H9 (cell line): ENCODE data around the gene ARHGAP15. TPM values are rescaled to one million over a fixed set of nuclear protein-coding genes. Genes with fewer than 3 reads are reported as not detected.

Source experiments
- DNase-seq: peaks from one replicate; pipeline ENCODE4 v3.0.0-alpha.2; 2017
- H2AFZ ChIP-seq: one replicate; pipeline ENCODE4 v1.6.1; 2013; ENCODE audit warnings: mild to moderate bottlenecking, low read length, control low read depth, moderate library complexity
- H2AK5ac ChIP-seq: 2 replicates; pipeline ENCODE4 v1.6.1; 2013; ENCODE audit warnings: low read length, control low read depth, mixed read lengths; ENCODE audit not compliant: insufficient read length
- H2BK120ac ChIP-seq: one replicate; pipeline ENCODE4 v1.6.1; 2013; ENCODE audit warnings: low read depth, mild to moderate bottlenecking, low read length, control low read depth, inconsistent platforms; ENCODE audit not compliant: poor library complexity, severe bottlenecking
- H2BK12ac ChIP-seq: 2 replicates; pipeline ENCODE4 v1.6.1; 2013; ENCODE audit warnings: low read length, control low read depth, mixed read lengths, low read depth; ENCODE audit not compliant: insufficient read length
- H2BK15ac ChIP-seq: 2 replicates; pipeline ENCODE4 v1.6.1; 2013; ENCODE audit warnings: low read depth, low read length, control low read depth
- H2BK20ac ChIP-seq: one replicate; pipeline ENCODE4 v1.6.1; 2013; ENCODE audit warnings: low read depth, mild to moderate bottlenecking, low read length, control low read depth, inconsistent platforms; ENCODE audit not compliant: poor library complexity, severe bottlenecking
- H2BK5ac ChIP-seq: 2 replicates; pipeline ENCODE4 v1.6.1; 2013; ENCODE audit warnings: low read length, control low read depth, mixed read lengths; ENCODE audit not compliant: insufficient read length
- H3K14ac ChIP-seq: 2 replicates; pipeline ENCODE4 v1.6.1; 2013; ENCODE audit warnings: low read length, control low read depth; ENCODE audit not compliant: insufficient read depth
- H3K18ac ChIP-seq: 2 replicates; pipeline ENCODE4 v1.6.1; 2013; ENCODE audit warnings: low read depth, mild to moderate bottlenecking, mixed read lengths, low read length, control low read depth; ENCODE audit not compliant: insufficient read length
- H3K23ac ChIP-seq: 2 replicates; pipeline ENCODE4 v1.6.1; 2013; ENCODE audit warnings: low read length, control low read depth, mixed read lengths, low read depth; ENCODE audit not compliant: insufficient read length
- H3K23me2 ChIP-seq: 2 replicates; pipeline ENCODE4 v1.6.1; 2013; ENCODE audit warnings: low read depth, mild to moderate bottlenecking, mixed read lengths, low read length, control low read depth; ENCODE audit not compliant: insufficient read length, poor library complexity, severe bottlenecking
- H3K27ac ChIP-seq: 2 replicates; pipeline ENCODE4 v1.5.1; 2013; ENCODE audit warnings: low read length, control low read depth, mixed read lengths, low read depth; ENCODE audit not compliant: insufficient read length
- H3K27me3 ChIP-seq: 2 replicates; pipeline ENCODE4 v1.6.1; 2013; ENCODE audit warnings: low read length, control low read depth, inconsistent platforms; ENCODE audit not compliant: insufficient read depth
- H3K4ac ChIP-seq: 2 replicates; pipeline ENCODE4 v1.6.1; 2013; ENCODE audit warnings: low read depth, mild to moderate bottlenecking, control low read depth, inconsistent platforms, low read length, moderate library complexity
- H3K4me1 ChIP-seq: 2 replicates; pipeline ENCODE4 v1.6.1; 2013; ENCODE audit warnings: low read length, control low read depth, inconsistent platforms; ENCODE audit not compliant: insufficient read depth
- H3K4me2 ChIP-seq: 2 replicates; pipeline ENCODE4 v1.6.1; 2013; ENCODE audit warnings: low read length, control low read depth, mixed read lengths; ENCODE audit not compliant: insufficient read length, insufficient read depth
- H3K56ac ChIP-seq: 2 replicates; pipeline ENCODE4 v1.6.1; 2013; ENCODE audit warnings: low read depth, mild to moderate bottlenecking, mixed read lengths, low read length, control low read depth; ENCODE audit not compliant: insufficient read length
- H3K79me1 ChIP-seq: 2 replicates; pipeline ENCODE4 v1.6.1; 2013; ENCODE audit warnings: low read depth, mild to moderate bottlenecking, moderate library complexity, low read length, control low read depth, inconsistent platforms; ENCODE audit not compliant: insufficient read depth, poor library complexity, severe bottlenecking
- H3K79me2 ChIP-seq: 2 replicates; pipeline ENCODE4 v1.6.1; 2013; ENCODE audit warnings: low read length, control low read depth, inconsistent platforms; ENCODE audit not compliant: insufficient read depth
- H3K9ac ChIP-seq: 2 replicates; pipeline ENCODE4 v1.6.1; 2013; ENCODE audit warnings: low read length, control low read depth, mixed read lengths; ENCODE audit not compliant: insufficient read length; ENCODE audit errors: extremely low read depth
- H3K9me3 ChIP-seq: one replicate; pipeline ENCODE4 v1.6.1; 2013; ENCODE audit warnings: low read depth, low read length, inconsistent platforms; ENCODE audit not compliant: control insufficient read depth
- H3T11ph ChIP-seq: one replicate; pipeline ENCODE4 v1.6.1; 2013; ENCODE audit warnings: mild to moderate bottlenecking, low read length, control low read depth, inconsistent platforms
- H4K20me1 ChIP-seq: one replicate; pipeline ENCODE4 v1.6.1; 2013; ENCODE audit not compliant: control insufficient read depth, insufficient read length, insufficient read depth
- H4K5ac ChIP-seq: 2 replicates; pipeline ENCODE4 v1.6.1; 2013; ENCODE audit warnings: low read depth, mild to moderate bottlenecking, mixed read lengths, low read length, control low read depth; ENCODE audit not compliant: insufficient read length
- H4K8ac ChIP-seq: replicated peaks from 2 replicates; pipeline ENCODE4 v1.6.1; 2013; ENCODE audit warnings: low read length, control low read depth, mixed read lengths, low read depth; ENCODE audit not compliant: insufficient read length
- H4K91ac ChIP-seq: 2 replicates; pipeline ENCODE4 v1.6.1; 2013; ENCODE audit warnings: low read depth, mild to moderate bottlenecking, moderate library complexity, mixed read lengths, low read length, control low read depth; ENCODE audit not compliant: insufficient read length
- H3K27ac Mint-ChIP-seq, 3 experiments: 2 replicates in 2 of 3; 3 replicates in 1 of 3; pipeline ENCODE4 v1.8.0; 2020 to 2021; ENCODE audit warnings: mixed read lengths in 3 of 3, mild to moderate bottlenecking in 1 of 3, moderate library complexity in 1 of 3
- H3K27me3 Mint-ChIP-seq: 2 replicates; pipeline ENCODE4 v1.8.0; 2021; ENCODE audit warnings: low read depth, mild to moderate bottlenecking, moderate library complexity, mixed read lengths
- H3K36me3 Mint-ChIP-seq, 3 experiments: 2 replicates in 2 of 3; 3 replicates in 1 of 3; pipeline ENCODE4 v1.8.0; 2020 to 2021; ENCODE audit warnings: low read depth in 3 of 3, mixed read lengths in 3 of 3; ENCODE audit not compliant: insufficient read depth in 1 of 3
- H3K4me1 Mint-ChIP-seq, 2 experiments: 2 replicates each; pipeline ENCODE4 v1.8.0; 2020; ENCODE audit warnings: mixed read lengths in 2 of 2
- H3K4me3 Mint-ChIP-seq, 2 experiments: 2 replicates in 1 of 2; 3 replicates in 1 of 2; pipeline ENCODE4 v1.8.0; 2020 to 2021; ENCODE audit warnings: mild to moderate bottlenecking in 2 of 2, mixed read lengths in 2 of 2, moderate library complexity in 1 of 2
- H3K9me3 Mint-ChIP-seq, 2 experiments: 2 replicates in 1 of 2; 3 replicates in 1 of 2; pipeline ENCODE4 v1.8.0; 2020; ENCODE audit warnings: mild to moderate bottlenecking in 2 of 2, mixed read lengths in 2 of 2, moderate library complexity in 1 of 2
- CTCF ChIP-seq: fragments of 200-600 bp; sonication (generic); conservative IDR thresholded peaks from 3 replicates; pipeline ENCODE4 v1.8.0; 2021; ENCODE audit warnings: antibody characterized with exemption, mild to moderate bottlenecking
- WGBS: extraction: QIAGEN DNeasy Blood & Tissue Kit; methylation state at CpG from one replicate; pipeline ENCODE4 v1.1.7; 2013; ENCODE audit warnings: missing lambda C conversion rate, low lambda C conversion rate, mixed read lengths; ENCODE audit not compliant: insufficient read length; ENCODE audit errors: extremely low coverage; 5-methylcytosine and 5-hydroxymethylcytosine counted together
- total RNA-seq: library from RNA; stranded (reverse); gene quantifications from 2 replicates; pipeline ENCODE4 v1.2.1, GENCODE V29; 2021

ARHGAP15 gene
- total RNA-seq, 1 experiment from 2014 or later, result not detected

DNA sequence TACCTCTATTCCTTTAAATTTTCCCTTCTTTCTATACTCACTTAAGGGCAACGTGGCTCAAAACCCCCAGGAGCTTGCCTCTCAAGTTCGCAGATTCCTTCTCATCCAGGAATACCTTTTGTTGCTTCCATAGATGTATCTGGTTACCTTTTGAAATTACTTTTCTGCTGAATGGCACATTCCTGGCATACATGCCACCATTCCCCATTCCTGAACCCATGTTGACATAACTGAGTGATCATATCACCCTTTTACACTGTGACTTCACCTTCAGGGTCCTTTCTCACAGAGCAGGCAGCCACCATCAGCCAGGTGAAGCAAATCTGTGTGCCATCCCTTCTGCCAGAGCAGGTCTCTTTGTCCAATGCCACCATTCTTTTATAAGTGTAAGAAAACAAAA, 615.8 kb downstream of the ARHGAP15 start:
- Histone ChIP-seq H3K9me3 (no peaks in the 10 kb centered on the region), H4K20me1 (no peaks in the 10 kb centered on the region), H3K27me3 (no peaks in the 10 kb centered on the region), H3K4me1 (no peaks in the 10 kb centered on the region; the same call in 1 of the 2 replicates), H3K27ac (no peak overlapping the region), H4K8ac (no peak overlapping the region), H2AK5ac (no peak overlapping the region), H3K14ac (no peak overlapping the region), H2BK120ac (no peak overlapping the region), H3K23me2 (no peaks in the 10 kb centered on the region), H3K56ac (no peak overlapping the region), H3T11ph (no peak overlapping the region), H2BK5ac (no peak overlapping the region), H3K4me2 (no peak overlapping the region), H3K4ac (no peak overlapping the region), H2BK20ac (no peak overlapping the region), H3K79me2 (no peaks in the 10 kb centered on the region), H3K18ac (no peak overlapping the region), H4K91ac (no peak overlapping the region), H2BK12ac (no peak overlapping the region), H2AFZ (no peak overlapping the region), H4K5ac (no peak overlapping the region), H3K9ac (no peak overlapping the region), H2BK15ac (no peak overlapping the region), H3K23ac (no peak overlapping the region), H3K79me1 (no peaks in the 10 kb centered on the region)
- H3K27ac Mint-ChIP-seq, result peak overlapping the region in 2 of 3 experiments; percentile 10 to 19; a peak in 2 of 7 replicates
- peaks cover 14 to 15% of the 10 kb centered on the region in 2 experiments for H3K4me1 Mint-ChIP-seq
- no peaks in the 10 kb centered on the region for H3K27me3 Mint-ChIP-seq
- no peak for TF ChIP-seq CTCF
- H3K36me3 Mint-ChIP-seq, result no peaks in the 10 kb centered on the region
- H3K4me3 Mint-ChIP-seq, result no peak overlapping the region
- H3K9me3 Mint-ChIP-seq, result no peaks in the 10 kb centered on the region
- WGBS, result no CpG with 5 or more reads among the region's 2 CpGs
- DNase-seq, result no peak
